SU-DHL-6 (cell line): ENCODE results near the gene PTPRE.

ENCODE experiments used
- H2AFZ ChIP-seq: fragments of 200-600 bp; sonication (generic); 2 replicates; pipeline ENCODE4 v1.6.1; 2014; ENCODE audit warnings: low read depth, mild to moderate bottlenecking, moderate library complexity, mixed read lengths, antibody characterized with exemption, low read length; ENCODE audit not compliant: severe bottlenecking
- H3F3A ChIP-seq: fragments of 200-600 bp; shearing (Covaris generic); 2 replicates; pipeline ENCODE4 v1.6.0; 2016; ENCODE audit warnings: antibody characterized with exemption, mild to moderate bottlenecking; ENCODE audit not compliant: insufficient read depth
- H3K27ac ChIP-seq: fragments of 200-600 bp; sonication (generic); 2 replicates; pipeline ENCODE4 v1.5.1; 2016; ENCODE audit warnings: low read depth, mild to moderate bottlenecking, low read length, moderate library complexity, mixed read lengths
- H3K27me3 ChIP-seq: fragments of 200-600 bp; sonication (generic), shearing (Covaris generic); 2 replicates; pipeline ENCODE4 v1.6.0; 2014; ENCODE audit warnings: mild to moderate bottlenecking, low read length
- H3K36me3 ChIP-seq: fragments of 200-600 bp; sonication (generic); 2 replicates; pipeline ENCODE4 v1.6.1; 2014; ENCODE audit warnings: mild to moderate bottlenecking, low read length, mixed read lengths
- H3K4me2 ChIP-seq: fragments of 300-600, 200-600 bp; shearing (Covaris generic), sonication (generic); 2 replicates; pipeline ENCODE4 v1.6.0; 2014; ENCODE audit warnings: low read length, low read depth, mild to moderate bottlenecking; ENCODE audit not compliant: poor library complexity, severe bottlenecking
- H3K4me3 ChIP-seq: fragments of 200-600 bp; sonication (generic); 2 replicates; pipeline ENCODE4 v1.5.1; 2014; ENCODE audit warnings: antibody characterized with exemption, low read length, mild to moderate bottlenecking, mixed read lengths; ENCODE audit not compliant: insufficient read depth, poor library complexity, severe bottlenecking
- H3K79me2 ChIP-seq: fragments of 200-600 bp; sonication (generic); 2 replicates; pipeline ENCODE4 v1.6.1; 2014; ENCODE audit warnings: mild to moderate bottlenecking, low read length, moderate library complexity; ENCODE audit not compliant: insufficient read depth
- H3K9ac ChIP-seq: fragments of 200-600 bp; sonication (generic); 2 replicates; pipeline ENCODE4 v1.7.0; 2014; ENCODE audit warnings: mild to moderate bottlenecking, low read length
- H3K9me2 ChIP-seq: fragments of 200-600 bp; sonication (generic); replicated peaks from 2 replicates; pipeline ENCODE4 v1.6.1; 2014; ENCODE audit warnings: low read length; ENCODE audit not compliant: insufficient read depth
- H3K9me3 ChIP-seq: fragments of 200-600 bp; sonication (generic); 2 replicates; pipeline ENCODE4 v1.6.1; 2014; ENCODE audit warnings: low read length, mixed read lengths; ENCODE audit not compliant: insufficient read depth
- H4K20me1 ChIP-seq: fragments of 200-600 bp; sonication (generic); 2 replicates; pipeline ENCODE4 v1.6.1; 2014; ENCODE audit warnings: low read depth, mild to moderate bottlenecking, antibody characterized with exemption, low read length, moderate library complexity, mixed read lengths
- CTCF ChIP-seq: fragments of 200-600 bp; sonication (generic); IDR thresholded peaks from one replicate; pipeline ENCODE4 v1.5.1; 2017; ENCODE audit warnings: antibody characterized with exemption, mild to moderate bottlenecking, low read length, moderate library complexity; ENCODE audit not compliant: insufficient read depth, poor library complexity, severe bottlenecking
- EZH2phosphoT487 ChIP-seq: fragments of 200-600 bp; sonication (generic), shearing (Covaris generic); conservative IDR thresholded peaks from 2 replicates; pipeline ENCODE4 v1.6.1; 2018; ENCODE audit warnings: mild to moderate bottlenecking, antibody characterized with exemption, low read length, moderate library complexity, mixed read lengths

The PTPRE gene

DNA sequence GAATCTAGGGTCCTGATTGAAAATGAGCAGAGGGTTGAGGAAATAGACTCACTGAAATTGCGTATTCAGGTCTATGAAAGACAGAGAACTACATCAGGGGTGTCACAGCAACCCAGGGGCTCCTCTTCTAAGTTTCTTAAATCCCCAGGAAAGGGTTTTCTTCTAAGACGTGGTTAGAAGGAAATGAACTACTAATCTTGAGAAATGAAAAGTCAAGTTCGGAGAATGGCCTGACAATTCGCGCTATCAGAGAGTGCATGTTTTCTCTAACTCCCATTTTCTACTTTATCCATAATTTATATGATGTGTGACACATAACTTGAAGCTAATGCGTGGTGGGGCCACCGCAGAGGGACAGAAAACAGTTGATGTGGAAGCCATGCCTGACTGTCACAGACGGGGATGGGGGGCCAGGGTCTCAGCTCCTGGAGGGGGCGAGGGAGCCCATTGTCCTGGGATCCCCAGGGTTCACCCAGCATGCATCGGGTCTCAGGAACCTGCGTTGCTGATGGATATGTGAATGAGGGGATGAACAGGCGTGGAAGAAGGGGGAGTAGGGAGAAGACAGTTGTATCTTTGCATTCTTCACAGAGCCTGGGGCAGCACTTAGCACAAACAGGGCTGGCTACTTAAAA is 86.3 kb downstream of the PTPRE start:
- H3K79me2 ChIP-seq: no peaks in the 10 kb centered on the region
- TF ChIP-seq CTCF (no peak), EZH2phosphoT487 (no peak)
- H3K36me3 ChIP-seq: no peaks in the 10 kb centered on the region
- no peak overlapping the region for H3K27ac ChIP-seq
- H3K9ac ChIP-seq: no peak overlapping the region
- H3K9me2 ChIP-seq: no peaks in the 10 kb centered on the region
- no peaks in the 10 kb centered on the region for H3K27me3 ChIP-seq
- H3K9me3 ChIP-seq: no peaks in the 10 kb centered on the region
- H3K4me2 ChIP-seq: no peak overlapping the region
- no peaks in the 10 kb centered on the region for H3F3A ChIP-seq
- no peaks in the 10 kb centered on the region for H4K20me1 ChIP-seq
- H2AFZ ChIP-seq: no peak overlapping the region
- H3K4me3 ChIP-seq: no peak overlapping the region

DNA sequence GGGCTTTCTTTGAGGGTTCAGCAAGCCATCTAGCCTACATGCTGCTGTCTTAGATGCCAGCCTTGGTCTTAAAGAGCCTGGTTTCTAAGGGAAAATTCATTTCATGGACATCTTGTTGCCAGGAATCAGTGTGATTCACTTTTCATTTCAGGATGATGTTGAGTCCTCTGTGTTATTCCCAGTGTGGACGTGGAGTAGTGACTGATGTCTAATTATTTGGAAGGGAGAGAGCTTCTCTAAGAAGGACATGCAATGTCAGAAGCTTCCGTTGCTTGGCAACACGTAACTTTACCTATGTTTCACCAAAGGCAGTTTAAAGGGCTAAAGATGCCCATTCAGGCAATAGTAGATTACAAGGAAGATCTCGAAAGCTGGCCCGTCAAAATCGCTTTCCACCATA is 89.0 kb downstream of the PTPRE start:
- no peak overlapping the region for H3K4me2 ChIP-seq
- H2AFZ ChIP-seq: no peak overlapping the region
- H3K36me3 ChIP-seq: no peaks in the 10 kb centered on the region
- no peak for TF ChIP-seq CTCF
- no peak for TF ChIP-seq EZH2phosphoT487
- H3K9ac ChIP-seq: no peak overlapping the region
- H4K20me1 ChIP-seq: no peaks in the 10 kb centered on the region
- H3F3A ChIP-seq: no peaks in the 10 kb centered on the region
- no peak overlapping the region for H3K27ac ChIP-seq
- H3K9me3 ChIP-seq: no peaks in the 10 kb centered on the region
- H3K79me2 ChIP-seq: no peaks in the 10 kb centered on the region
- H3K4me3 ChIP-seq: no peak overlapping the region
- H3K9me2 ChIP-seq: no peaks in the 10 kb centered on the region
- no peaks in the 10 kb centered on the region for H3K27me3 ChIP-seq

DNA sequence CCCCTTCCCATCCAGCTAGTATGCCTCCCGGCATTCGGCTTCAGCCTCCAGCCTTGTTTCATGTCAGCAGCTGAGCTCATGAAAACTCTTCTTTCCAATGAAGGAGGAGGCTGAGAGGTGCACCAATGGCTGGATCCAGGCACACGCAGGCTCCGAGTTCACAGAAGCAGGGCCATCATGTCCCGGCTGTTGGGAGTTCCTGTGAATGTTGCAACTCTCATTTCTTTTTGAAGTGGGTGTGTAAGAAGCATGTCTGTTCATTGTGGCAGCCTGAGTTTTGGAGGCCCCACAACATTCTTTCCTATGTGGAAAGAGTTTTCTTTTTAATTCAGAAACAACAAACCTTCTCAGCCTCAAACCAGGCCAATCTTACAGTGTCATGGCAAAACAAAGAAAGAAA is 89.7 kb downstream of the PTPRE start:
- Histone ChIP-seq H3K9me2 (no peaks in the 10 kb centered on the region), H3K36me3 (no peaks in the 10 kb centered on the region), H3K4me2 (no peak overlapping the region), H2AFZ (no peak overlapping the region), H3K9me3 (no peaks in the 10 kb centered on the region), H3F3A (no peaks in the 10 kb centered on the region), H3K79me2 (no peaks in the 10 kb centered on the region), H4K20me1 (no peaks in the 10 kb centered on the region), H3K4me3 (no peak overlapping the region), H3K27me3 (no peaks in the 10 kb centered on the region), H3K9ac (no peak overlapping the region), H3K27ac (no peak overlapping the region)
- TF ChIP-seq CTCF: no peak
- no peak for TF ChIP-seq EZH2phosphoT487
